DMS114 treated with DMSO at 0.1 percent for 48 hours (cell line): ENCODE results near the gene PSIP1.
A peak's percentile ranks its signal among the peaks of the same experiment; 100 is the strongest.
"Not testable (repeated sequence)": the region's sequence is repeated elsewhere in the genome, so short reads cannot be mapped to it uniquely, and the experiment has no call there.

Experiments
- DNase-seq: peaks from one replicate; lab custom pipeline; 2025; ENCODE audit not compliant: unreplicated experiment; lab: John Stamatoyannopoulos, UW

The PSIP1 gene

GRCh38 chr9:15510789-15511575 lies at the start of gene PSIP1:
PSIP1 (minus strand) TSS chr9:15510970; CDS start chr9:15510188, 782 bp downstream.
- DNase-seq: peak; percentile 75

- no peak for DNase-seq
Observed at GRCh38 chr9:15553528-15553898, 42.7 kb upstream of the PSIP1 start.

GRCh38 chr9:15552636-15553527 lies 42.1 kb upstream of the PSIP1 start, which contains the start of gene CCDC171:
CCDC171 (plus strand) TSS chr9:15553043; CDS start chr9:15564089, 11,046 bp downstream.
- DNase-seq: peak; percentile 88

GRCh38 chr9:15549611-15550010 lies 38.8 kb upstream of the PSIP1 start:
- no peak for DNase-seq

GRCh38 chr9:15543047-15543813 lies 32.5 kb upstream of the PSIP1 start:
- no peak for DNase-seq

GRCh38 chr9:15542624-15543023 lies 31.9 kb upstream of the PSIP1 start:
- no peak for DNase-seq

- no peak for DNase-seq
Observed at GRCh38 chr9:15541872-15542271, 31.1 kb upstream of the PSIP1 start.

GRCh38 chr9:15531380-15531779 lies 20.6 kb upstream of the PSIP1 start:
- DNase-seq: no peak

- DNase-seq: no peak
Observed at GRCh38 chr9:15529566-15530324, 19.0 kb upstream of the PSIP1 start.

- DNase-seq: not testable (repeated sequence)
Observed at GRCh38 chr9:15527035-15527434, 16.3 kb upstream of the PSIP1 start.

GRCh38 chr9:15525958-15526357 lies 15.2 kb upstream of the PSIP1 start:
- DNase-seq: no peak

- DNase-seq: no peak
Observed at GRCh38 chr9:15524845-15525455, 14.2 kb upstream of the PSIP1 start.

GRCh38 chr9:15522130-15522755 lies 11.5 kb upstream of the PSIP1 start:
- no peak for DNase-seq

- DNase-seq: no peak
Observed at GRCh38 chr9:15521254-15521653, 10.5 kb upstream of the PSIP1 start.

GRCh38 chr9:15519831-15520230 lies 9.1 kb upstream of the PSIP1 start:
- no peak for DNase-seq

GRCh38 chr9:15513335-15513734 lies 2.6 kb upstream of the PSIP1 start:
- DNase-seq: no peak

- no peak for DNase-seq
Observed at GRCh38 chr9:15512889-15513288, 2.1 kb upstream of the PSIP1 start.

GRCh38 chr9:15512204-15512603 lies 1.4 kb upstream of the PSIP1 start:
- DNase-seq: no peak

- DNase-seq: no peak
Observed at GRCh38 chr9:15509931-15510788, 610 bp downstream of the PSIP1 start.
